Motor neuron (in vitro differentiated cells): ENCODE data around the gene ATP6V1G3. TPM values are rescaled to one million over a fixed set of nuclear protein-coding genes. Genes with fewer than 3 reads are reported as not detected.
"Not testable (repeated sequence)": the region's sequence is repeated elsewhere in the genome, so short reads cannot be mapped to it uniquely, and the experiment has no call there.

Experiments
- ATAC-seq, 8 experiments: fragments of 200-7000 bp; cut with Tn5 transposase; replicated peaks in 6 of 8; 2 replicates each; pipeline ENCODE4 v1.8.0; 2021; ENCODE audit warnings: mild to moderate bottlenecking in 8 of 8, moderate library complexity in 8 of 8
- H3K27ac ChIP-seq, 2 donors: fragments of 250-450 bp; sonication (Bioruptor Pico); 2 replicates each; pipeline ENCODE4 v1.9.0; 2021; ENCODE audit warnings: antibody characterized with exemption in 2 of 2, mild to moderate bottlenecking in 2 of 2, moderate library complexity in 1 of 2
- H3K4me1 ChIP-seq, 2 donors: fragments of 250-450 bp; sonication (Bioruptor Pico); replicated peaks in 1 of 2; 2 replicates each; pipeline ENCODE4 v1.6.1; 2021; ENCODE audit warnings: antibody characterized with exemption in 2 of 2, mild to moderate bottlenecking in 2 of 2, moderate library complexity in 1 of 2
- H3K4me3 ChIP-seq, 5 donors: fragments of 250-450 bp; sonication (Bioruptor Pico); 2 replicates each; pipeline ENCODE4 v1.9.0; 2021; ENCODE audit warnings: antibody characterized with exemption in 5 of 5, mild to moderate bottlenecking in 5 of 5, moderate library complexity in 4 of 5
- WGBS, 10 experiments: fragments of 450-650 bp; shearing (Covaris generic); methylation state at CpG; one replicate each; pipeline ENCODE4 v1.0.0; 2022; 5-methylcytosine and 5-hydroxymethylcytosine counted together
- in situ Hi-C, 9 experiments: fragments of 400-800 bp; cut with MboI; loops; one replicate each; pipeline ENCODE4 v1.15.0; 2021; ENCODE audit warnings: low sequenced_read_pairs in 9 of 9, low pct_unique_long_range_greater_than_20kb in 2 of 9; ENCODE audit not compliant: unreplicated experiment in 9 of 9
- total RNA-seq, 8 experiments: library from RNA; unstranded; fragments of 300-600 nt; gene quantifications; 2 replicates each; pipeline versions ENCODE4 v1.2.3 to v1.2.4, GENCODE V29; 2022

ATP6V1G3 gene
- total RNA-seq, 8 experiments from 2014 or later, result not detected

GRCh38 chr1:198486903-198487302, 53.6 kb downstream of the ATP6V1G3 start:
- Histone ChIP-seq H3K4me1 (no peaks in the 10 kb centered on the region), H3K27ac (no peak overlapping the region), H3K4me3 (no peak overlapping the region)
- in situ Hi-C loops, result no loop called here
- ATAC-seq, result no peak

GRCh38 chr1:198483645-198484044, 56.8 kb downstream of the ATP6V1G3 start:
- Histone ChIP-seq H3K4me3 (no peak overlapping the region), H3K27ac (no peak overlapping the region), H3K4me1 (no peaks in the 10 kb centered on the region)
- in situ Hi-C loops, result no loop called here
- ATAC-seq, result no peak

GRCh38 chr1:198483006-198483405, 57.5 kb downstream of the ATP6V1G3 start:
- Histone ChIP-seq H3K4me1 (no peaks in the 10 kb centered on the region), H3K4me3 (no peak overlapping the region), H3K27ac (no peak overlapping the region)
- in situ Hi-C loops, result no loop called here
- ATAC-seq, result no peak
- 64 to 100% (median 100%) methylated on average over 1 of the region's 1 CpG; no CpG with 5 or more reads in 1 of the 10 experiments for WGBS, 10 experiments

GRCh38 chr1:198481661-198482060, 58.8 kb downstream of the ATP6V1G3 start:
- no peak overlapping the region for H3K4me3 ChIP-seq
- H3K27ac ChIP-seq, result no peak overlapping the region
- no peak for ATAC-seq
- 100% methylated on average over 1 of the region's 1 CpG; no CpG with 5 or more reads in 3 of the 10 experiments for WGBS, 10 experiments
- H3K4me1 ChIP-seq, result no peaks in the 10 kb centered on the region
- in situ Hi-C loops, result no loop called here

- H3K27ac ChIP-seq, result no peak overlapping the region
- no peak for ATAC-seq
- no peaks in the 10 kb centered on the region for H3K4me1 ChIP-seq
- 53 to 73% (median 64%) methylated on average over 2 of the region's 2 CpGs; no CpG with 5 or more reads in 4 of the 10 experiments for WGBS, 10 experiments
- in situ Hi-C loops, result no loop called here
- no peak overlapping the region for H3K4me3 ChIP-seq
These were observed 59.6 kb downstream of the ATP6V1G3 start for GRCh38 chr1:198480876-198481275.

- in situ Hi-C loops, result loop anchor here in 1 of 9 experiments (10.0 kb wide), 1 partner anchor 207 kb away; no protein-coding TSS in a partner anchor
- not testable (repeated sequence) for ATAC-seq, H3K4me1 ChIP-seq, H3K4me3 ChIP-seq, H3K27ac ChIP-seq
These were observed 63.1 kb downstream of the ATP6V1G3 start for GRCh38 chr1:198477354-198477753.

Other genes with a start within 250 kb of the ATP6V1G3 start
- gene PTPRC, start 98.4 kb upstream of the ATP6V1G3 start, total RNA-seq, result 1 to 10 TPM in 5 of 8 experiments, under 1 TPM in 3; 0.18 to 4.5 (median 1.3) TPM